Measurements from ENCODE around the gene NMRK2.

The NMRK2 gene

GRCh38 chr19:3981736-3982681 lies 49.1 kb downstream of the NMRK2 start:
- ATAC-seq, result no peak

DNA sequence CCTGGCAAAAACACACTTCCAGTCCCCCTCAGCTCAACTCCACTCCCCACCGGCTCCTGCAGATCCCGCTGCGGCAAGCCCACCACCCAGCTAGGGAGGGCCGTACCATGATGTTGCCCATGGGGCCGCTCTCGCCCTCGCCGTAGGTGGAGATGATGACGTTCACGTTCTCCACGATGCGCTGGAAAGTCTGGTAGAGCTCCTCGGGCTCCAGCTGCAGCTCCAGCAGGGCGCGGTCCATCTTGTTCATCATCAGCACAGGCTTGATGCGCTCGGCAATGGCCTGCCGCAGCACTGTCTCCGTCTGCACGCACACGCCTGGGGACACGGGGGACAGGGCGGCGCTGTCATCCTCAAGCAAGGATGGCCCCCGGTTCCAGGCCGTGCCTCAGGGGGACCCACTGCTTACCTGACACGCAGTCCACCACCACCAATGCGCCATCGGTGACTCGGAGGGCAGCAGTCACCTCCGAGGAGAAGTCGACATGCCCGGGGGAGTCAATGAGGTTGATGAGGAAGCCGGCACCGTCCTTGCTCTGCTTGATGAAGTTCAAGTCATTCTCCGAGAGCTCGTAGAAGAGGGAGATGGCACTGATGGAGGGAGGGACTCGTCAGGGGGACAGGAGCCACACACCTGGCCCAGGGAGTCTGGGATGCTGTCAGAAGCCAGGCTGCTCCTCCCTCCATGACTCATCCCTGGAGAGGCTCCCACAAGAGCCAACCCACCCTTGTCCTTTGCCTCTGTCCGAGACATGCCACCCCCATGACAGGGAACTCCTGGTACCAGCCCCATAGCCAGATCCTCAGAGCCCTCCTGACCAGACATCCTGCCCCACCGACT lies 50.1 kb downstream of the NMRK2 start:
- no peak for ATAC-seq

- ATAC-seq, result no peak
Observed at GRCh38 chr19:3983542-3983914, 50.7 kb downstream of the NMRK2 start.

DNA sequence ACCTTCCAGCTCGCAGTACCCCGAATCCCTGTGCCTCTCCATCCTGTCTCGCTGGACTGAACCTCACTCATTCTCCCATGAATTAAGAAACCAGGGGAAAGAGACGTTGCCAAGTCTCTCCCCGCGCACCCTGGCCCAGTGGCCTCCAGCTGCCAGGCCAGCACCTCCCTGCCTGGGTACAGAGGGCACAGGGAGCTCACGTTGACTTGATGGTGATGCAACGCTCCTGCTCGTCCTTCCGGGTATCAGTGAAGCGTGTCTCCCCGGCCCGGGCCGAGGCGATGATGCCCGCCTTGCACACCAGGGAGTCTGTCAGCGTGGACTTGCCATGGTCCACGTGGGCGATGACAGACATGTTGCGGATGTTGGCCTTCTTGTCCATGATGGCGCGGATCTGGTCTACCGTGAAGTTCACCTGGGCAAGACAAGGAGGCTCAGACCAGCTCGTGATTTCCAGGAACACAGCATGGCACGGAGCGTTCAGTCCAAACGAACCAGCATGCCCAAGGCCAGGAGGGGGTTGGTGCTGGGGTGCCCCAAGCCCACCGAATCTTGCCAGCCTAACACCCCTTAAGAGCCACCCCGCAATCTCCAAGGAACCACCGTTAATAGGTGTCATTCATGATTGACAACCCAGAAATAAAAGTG lies 51.2 kb downstream of the NMRK2 start:
- peak in 1 of 2 donors; percentile 11 for ATAC-seq

GRCh38 chr19:3984584-3984907 lies 51.7 kb downstream of the NMRK2 start:
- no peak for ATAC-seq

DNA sequence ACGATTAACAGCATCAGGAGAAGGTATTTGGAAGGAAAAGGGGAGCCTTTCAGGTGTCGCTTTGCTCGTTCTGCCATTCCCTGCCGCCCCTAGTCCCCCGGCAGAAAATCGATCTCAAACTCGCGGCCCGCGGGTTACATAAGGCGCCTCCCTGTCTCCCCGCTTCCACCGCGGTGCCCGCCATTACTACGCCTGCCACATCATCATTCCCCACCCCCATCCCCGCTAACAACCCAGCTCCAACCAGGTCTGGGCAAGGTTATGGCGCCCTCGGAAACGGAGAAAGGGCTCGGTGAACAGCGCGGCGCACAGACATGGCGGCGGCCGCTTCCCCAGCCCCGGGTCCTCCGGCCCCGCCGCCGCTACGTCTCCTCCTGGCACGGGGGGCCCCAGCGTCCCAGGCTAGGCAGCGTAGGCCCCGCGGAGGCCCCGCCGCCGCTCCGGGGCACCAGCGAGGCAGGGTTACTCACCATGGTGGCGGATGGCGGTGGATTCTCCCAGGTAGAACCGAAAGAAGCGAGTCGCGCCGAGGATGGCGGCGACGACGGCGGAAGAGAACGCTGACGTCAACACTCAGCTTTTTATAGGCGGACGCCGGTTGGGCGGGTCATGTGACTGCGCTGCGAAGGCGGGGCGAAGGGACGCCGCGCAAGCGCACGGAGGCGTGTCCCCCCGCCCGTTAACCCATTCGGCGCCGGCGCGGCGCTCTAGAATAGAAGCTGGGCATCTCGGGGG lies 52.2 kb downstream of the NMRK2 start, which contains the start of gene EEF2:
Gene EEF2 (minus strand): TSS at position 556 of the 735 bp plus-strand sequence. CDS start 83 bp downstream, at position 473.
- peak; percentile 48 to 49 for ATAC-seq

- no peak for ATAC-seq
Observed at GRCh38 chr19:3985643-3986259, 52.9 kb downstream of the NMRK2 start.

DNA sequence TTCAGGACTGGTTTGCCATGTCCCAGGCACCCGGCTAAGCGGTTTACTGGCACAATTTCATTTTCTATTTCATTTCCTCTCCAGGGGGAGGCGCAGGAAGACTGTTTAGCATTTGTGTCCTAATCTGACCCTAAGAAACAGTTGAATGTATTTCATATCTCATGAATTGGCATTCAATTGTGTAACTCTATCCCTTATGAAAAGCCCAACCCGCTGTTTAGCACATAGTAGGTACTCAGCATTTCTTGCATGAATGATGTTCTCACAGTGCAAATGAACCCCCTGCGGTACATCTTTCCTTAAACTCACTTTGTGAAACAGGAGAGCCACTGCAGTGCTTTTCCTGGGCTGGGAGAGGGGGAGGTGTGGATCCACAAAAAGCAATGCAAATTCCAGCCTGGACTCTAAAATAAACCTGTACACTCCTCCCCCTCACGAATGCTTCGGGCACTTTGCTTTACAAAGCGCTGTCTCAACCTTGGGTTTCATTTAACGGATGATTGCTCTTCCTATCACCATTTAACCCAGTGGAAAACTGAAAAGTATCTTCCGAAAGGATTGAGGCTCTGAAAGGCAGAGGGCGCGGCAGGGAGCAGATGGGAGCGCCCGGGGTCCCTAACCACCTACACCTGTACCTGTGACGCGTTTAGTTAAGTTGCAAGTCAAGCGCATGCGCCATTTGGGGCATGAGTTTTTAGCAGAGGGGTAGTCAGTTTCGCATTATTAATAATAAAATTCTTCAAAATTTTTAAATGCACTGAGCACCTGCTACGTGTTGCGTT lies 53.6 kb downstream of the NMRK2 start:
- ATAC-seq, result peak in 1 of 2 donors; percentile 11

DNA sequence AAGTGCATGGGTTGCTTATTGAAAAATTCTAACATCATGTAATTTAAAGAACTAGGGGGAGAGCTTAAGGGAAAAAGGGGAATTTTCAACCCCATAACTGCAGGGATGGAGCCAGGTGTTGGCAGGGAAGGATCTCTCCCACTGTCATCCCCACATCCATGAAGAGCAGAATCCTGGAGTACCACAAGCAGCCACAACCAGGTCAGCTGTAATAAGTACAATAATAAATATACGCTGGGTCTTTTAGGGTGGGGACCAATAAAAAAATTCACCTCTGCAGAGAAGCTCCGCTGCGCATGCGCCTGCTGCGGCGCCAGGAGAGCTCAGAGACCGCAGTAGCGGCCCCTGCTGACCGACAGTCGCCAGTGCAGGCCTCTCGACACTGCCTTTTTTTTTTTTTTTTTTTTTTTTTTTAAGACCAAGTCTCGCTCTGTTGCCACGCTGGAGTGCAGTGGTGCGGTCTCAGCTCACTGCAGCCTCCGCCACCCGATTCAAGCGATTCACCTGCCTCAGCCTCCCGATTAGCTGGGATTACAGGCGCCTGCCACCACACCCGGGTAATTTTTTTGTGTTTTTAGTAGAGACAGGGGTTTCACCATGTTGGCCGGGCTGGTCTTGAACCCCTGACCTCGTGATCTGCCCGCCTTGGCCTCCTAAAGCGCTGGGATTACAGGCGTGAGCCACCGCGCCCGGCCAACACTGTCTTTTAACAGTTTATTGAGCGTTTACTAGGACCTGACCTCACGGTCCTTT lies 54.9 kb downstream of the NMRK2 start:
- peak; percentile 19 to 31 for ATAC-seq

GRCh38 chr19:3990815-3991117 lies 57.9 kb downstream of the NMRK2 start:
- no peak for ATAC-seq

Measured in activated CD4-positive, CD25-positive, alpha-beta regulatory T cell treated with anti-CD3 and anti-CD28 coated beads, Interleukin-2, amount 50 U/mL, for 24 hours (primary cell).